ENCODE measurements around the gene ARHGAP44.

DNA sequence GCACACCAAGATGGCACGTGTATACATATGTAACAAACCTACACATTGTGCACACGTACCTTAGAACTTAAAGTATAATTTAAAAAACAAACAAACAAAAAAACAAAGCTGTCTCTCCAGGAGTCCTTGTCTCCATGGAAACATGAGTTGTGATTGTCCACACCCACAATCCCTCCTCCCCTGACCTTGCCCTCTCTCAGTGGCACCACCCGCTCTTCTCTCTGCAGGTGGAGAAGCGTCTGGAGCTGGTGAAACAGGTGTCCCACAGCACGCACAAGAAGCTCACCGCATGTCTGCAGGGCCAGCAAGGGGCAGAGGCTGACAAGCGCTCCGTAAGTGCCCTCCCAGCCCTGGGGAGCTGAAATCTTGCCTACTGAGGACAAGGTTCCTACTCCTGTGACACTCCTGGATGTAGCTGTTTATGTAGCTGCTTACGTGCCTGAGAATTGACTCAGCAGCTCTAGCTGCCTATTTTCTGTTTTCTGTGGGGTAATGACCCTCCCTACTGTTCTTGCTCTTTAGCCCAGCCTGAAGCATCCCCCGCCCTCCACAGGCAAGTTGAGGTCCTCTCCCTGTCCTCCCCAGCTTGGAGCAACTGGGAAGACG lies 107.0 kb downstream of the ARHGAP44 start:
- no peak for TF ChIP-seq ZNF23 (tag by site-specific recombination; IDR thresholded peaks at IDR 0.05; ENCODE audit: borderline replicate concordance)
- no peak for TF ChIP-seq CTCF (tag by site-specific recombination; IDR thresholded peaks at IDR 0.05)
- no peak for TF ChIP-seq ZBTB8A (tag by site-specific recombination; IDR thresholded peaks at IDR 0.05)
- no peak for TF ChIP-seq ZNF354C (tag by site-specific recombination; IDR thresholded peaks at IDR 0.05; ENCODE audit: borderline replicate concordance, low read depth)
- TF ChIP-seq, protein P1, sequence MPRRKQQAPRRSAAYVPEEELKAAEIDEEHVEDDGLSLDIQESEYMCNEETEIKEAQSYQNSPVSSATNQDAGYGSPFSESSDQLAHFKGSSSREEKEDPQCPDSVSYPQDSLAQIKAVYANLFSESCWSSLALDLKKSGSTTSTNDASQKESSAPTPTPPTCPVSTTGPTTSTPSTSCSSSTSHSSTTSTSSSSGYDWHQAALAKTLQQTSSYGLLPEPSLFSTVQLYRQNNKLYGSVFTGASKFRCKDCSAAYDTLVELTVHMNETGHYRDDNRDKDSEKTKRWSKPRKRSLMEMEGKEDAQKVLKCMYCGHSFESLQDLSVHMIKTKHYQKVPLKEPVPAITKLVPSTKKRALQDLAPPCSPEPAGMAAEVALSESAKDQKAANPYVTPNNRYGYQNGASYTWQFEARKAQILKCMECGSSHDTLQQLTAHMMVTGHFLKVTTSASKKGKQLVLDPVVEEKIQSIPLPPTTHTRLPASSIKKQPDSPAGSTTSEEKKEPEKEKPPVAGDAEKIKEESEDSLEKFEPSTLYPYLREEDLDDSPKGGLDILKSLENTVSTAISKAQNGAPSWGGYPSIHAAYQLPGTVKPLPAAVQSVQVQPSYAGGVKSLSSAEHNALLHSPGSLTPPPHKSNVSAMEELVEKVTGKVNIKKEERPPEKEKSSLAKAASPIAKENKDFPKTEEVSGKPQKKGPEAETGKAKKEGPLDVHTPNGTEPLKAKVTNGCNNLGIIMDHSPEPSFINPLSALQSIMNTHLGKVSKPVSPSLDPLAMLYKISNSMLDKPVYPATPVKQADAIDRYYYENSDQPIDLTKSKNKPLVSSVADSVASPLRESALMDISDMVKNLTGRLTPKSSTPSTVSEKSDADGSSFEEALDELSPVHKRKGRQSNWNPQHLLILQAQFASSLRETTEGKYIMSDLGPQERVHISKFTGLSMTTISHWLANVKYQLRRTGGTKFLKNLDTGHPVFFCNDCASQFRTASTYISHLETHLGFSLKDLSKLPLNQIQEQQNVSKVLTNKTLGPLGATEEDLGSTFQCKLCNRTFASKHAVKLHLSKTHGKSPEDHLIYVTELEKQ (tag by site-specific recombination; IDR thresholded peaks at IDR 0.05; ENCODE audit: borderline replicate concordance) = no peak
- no peak for TF ChIP-seq HOXA7 (CRISPR knock-in tag; IDR thresholded peaks at IDR 0.05; ENCODE audit: borderline replicate concordance)

Data from HEK293 (cell line).